Activated CD8-positive, alpha-beta memory T cell treated with anti-CD3 and anti-CD28 coated beads, Interleukin-2, amount 50 U/mL, for 1 hour (primary cell): ENCODE measurements around the gene AMIGO1.

Experiments
- DNase-seq: peaks from one replicate; pipeline ENCODE4 v3.0.0-alpha.2; 2020; ENCODE audit errors: extremely low read depth

The AMIGO1 gene

DNA sequence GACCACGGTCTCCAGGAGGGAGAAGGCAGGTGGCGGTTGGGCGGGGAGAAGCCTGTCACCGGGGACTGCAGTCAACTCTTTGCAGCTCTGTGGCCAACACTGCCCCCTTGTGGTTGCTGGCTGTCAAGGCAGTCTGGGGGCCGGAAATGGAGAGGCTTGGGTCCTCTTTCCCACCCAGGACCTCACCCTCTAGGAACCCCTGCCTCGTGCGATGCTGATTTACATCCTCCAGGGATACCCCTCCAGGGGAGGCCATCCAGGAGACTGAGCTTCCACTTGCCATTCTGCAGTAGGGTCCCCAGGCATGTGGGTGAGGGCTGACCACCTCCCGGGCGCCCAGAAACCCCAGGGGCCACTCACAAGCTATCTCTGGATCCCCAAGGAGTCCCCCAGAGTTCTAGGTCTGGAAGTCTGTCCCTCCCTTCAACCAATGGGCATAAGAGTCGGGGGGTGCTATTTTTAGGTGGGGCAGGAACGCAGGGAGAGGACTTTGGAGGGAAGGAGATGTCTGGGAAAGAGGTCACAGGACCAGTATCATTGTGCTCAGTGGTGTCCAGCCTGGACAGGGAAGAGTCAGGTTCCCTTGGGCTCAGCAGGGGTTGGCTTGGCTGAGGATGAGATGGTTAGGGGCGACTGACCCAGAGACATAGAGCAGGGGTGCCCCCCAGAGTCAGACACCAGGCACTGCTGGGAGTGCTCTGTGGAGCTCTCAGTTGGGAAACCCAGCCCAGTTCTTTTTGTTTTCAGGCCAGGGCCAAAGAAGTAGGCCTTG, 23.0 kb upstream of the AMIGO1 start:
- peak; percentile 68 for DNase-seq

DNA sequence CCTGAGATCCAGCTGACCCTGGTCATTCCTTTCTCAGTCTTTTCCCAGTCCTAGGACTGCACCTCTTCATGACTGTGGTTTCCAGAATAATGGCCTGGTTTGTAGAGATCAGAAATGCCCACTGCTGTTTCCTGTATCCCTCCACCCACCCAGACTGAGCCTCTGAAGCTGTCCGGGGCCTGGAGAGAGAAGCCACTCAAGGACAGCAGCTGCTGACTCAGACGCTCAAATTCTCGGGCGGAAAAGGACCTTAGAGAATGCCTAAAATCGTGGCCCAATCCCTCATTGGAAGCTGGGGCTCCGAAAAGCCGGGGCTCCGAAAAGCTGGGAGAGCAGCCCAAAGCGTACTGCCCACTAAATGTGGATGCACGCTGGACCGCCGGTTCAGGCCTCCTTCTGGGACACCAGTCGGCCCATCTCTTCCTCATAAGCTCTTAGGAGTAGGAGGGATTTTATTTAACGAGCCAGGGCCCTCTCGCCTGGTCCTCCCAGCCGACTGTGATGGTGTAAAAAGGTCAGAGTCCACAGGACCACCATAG, 22.4 kb upstream of the AMIGO1 start:
- DNase-seq: no peak

DNA sequence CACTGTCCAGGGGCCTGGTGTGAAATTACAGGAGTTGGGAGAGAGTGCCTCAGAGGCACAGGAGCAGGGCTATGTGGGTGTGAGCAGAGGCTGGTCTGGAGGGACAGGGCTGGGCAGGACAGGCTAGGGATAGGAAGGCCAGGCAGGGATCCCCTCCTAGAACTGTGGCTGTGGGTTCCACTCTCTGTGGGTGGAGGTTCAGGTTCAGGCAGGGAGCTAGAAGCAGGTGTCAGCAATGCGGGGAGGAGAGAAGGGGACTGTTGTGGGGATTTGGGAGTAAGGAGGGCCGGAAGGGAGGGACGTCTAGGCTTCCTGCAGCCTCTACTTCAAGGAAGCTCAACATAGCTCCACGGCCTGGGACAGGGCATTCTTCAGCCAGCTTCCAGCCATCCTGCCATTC, 21.9 kb upstream of the AMIGO1 start:
- DNase-seq: no peak

DNA sequence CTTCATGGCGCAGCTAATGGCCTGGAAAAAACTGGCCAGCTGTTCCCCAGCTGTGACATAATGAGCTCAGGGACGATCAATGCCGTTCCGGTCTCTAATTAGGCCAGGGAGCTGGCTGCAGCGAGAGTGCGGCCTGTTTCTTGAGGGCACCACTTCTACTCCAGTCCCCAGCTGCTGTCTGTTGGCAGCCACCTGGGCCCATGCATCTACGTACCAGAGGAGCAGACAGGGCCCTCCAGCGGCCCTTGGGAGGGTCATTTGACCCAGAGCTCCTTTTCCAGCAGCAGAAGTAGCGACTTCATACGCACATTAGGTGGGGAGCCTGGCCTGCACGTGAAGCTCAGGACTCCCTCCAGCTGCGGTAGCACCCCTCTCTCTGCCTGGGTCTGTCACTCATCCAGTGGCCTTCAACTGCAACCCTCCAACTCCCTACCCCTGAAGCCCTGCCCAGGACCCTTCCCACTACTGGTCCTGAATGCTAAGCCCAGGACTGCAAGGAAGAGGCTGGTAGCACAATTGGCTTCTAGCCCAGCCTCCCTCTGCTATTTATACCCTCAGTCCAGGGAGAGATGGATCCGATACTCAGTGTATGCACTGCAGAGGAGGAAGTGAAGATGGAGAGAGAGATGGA, 21.0 kb upstream of the AMIGO1 start:
- DNase-seq: no peak

DNA sequence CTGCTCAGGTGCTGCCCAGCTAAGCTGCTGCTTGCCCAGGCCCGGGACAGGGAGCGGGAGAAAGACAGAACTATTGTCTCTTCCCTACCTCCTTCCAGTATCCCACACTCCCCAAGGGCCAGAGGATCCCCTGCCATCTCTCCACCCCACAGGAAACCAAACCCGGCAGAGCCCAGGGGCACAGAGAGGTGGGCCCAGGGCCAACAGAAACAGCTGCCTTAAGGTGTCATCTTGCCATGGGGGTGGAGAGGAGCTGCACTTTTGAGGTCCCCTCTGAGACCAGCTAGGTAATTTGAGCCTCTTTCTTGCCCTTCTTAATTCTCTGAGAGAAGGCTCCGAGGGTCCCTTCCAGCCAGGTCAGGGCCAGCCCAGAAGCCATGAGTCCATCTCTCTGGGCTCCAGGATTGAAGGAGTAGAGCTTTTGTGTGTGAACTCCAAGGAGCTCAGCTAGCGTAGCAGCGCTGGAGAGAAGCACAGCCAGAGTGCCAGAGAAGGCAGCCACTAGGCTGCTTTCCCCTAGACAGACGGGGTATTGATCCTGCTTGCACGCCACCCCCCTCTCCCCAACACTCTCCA, 20.4 kb upstream of the AMIGO1 start:
- no peak for DNase-seq

DNA sequence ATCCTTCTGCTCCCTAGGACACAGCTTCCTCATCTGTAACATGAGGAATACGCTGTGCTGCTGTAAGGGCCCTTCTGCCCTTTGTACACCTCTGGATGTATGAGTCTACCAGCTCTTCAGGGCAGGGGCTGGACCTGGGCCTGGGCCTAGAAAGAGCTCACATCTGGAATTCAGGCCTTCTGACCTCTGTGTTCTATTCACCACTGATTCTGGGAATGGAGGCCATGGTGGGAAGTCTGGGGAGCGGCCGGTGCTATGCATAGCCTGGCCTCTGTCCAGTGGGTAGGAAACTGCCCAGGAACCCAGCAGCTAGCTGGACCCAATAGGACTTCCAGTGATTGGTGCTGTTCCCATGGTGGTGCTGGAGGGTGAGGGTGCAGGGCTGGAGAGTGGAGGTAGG, 19.2 kb upstream of the AMIGO1 start:
- no peak for DNase-seq

DNA sequence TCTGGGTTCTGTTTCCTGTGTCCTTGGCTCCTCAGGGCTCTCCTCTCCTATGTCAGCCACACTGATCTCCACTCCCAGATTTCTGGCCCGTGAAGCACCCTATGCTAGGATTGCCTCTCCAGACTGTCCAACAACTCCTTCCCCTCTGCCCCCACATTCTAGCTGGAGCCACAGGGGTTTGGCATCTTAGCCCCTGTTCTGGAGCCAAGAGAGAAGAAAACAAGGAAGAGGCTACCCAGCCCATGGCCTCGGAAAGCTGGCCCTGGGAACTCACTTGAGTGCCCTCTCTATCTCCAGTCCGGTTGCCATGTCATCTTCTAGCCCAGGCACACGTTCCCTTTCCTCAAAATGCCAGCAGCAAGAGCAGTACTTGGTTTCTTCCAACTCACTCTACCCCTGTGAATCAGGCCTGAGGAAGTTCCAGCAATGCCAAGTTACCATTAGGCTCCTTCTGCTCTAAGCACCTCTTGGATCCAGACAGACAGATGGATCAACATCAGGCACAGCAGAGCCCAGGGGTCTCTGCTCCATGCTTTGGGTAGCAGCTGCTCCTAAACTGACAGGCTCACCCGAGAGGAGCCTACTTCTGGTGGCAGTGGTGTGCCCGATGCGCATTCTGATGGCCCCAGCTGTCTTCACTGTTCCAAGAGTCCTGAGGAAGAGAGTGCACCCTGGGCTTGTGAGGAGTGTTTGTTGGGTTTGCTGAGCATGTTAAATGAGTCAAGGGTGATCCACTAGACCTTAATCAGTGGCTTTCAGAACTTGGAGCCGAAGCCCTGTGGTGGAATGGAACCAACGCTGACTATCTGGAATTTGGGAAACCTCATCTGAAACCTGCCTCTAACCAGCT, 18.5 kb upstream of the AMIGO1 start:
- DNase-seq: no peak

DNA sequence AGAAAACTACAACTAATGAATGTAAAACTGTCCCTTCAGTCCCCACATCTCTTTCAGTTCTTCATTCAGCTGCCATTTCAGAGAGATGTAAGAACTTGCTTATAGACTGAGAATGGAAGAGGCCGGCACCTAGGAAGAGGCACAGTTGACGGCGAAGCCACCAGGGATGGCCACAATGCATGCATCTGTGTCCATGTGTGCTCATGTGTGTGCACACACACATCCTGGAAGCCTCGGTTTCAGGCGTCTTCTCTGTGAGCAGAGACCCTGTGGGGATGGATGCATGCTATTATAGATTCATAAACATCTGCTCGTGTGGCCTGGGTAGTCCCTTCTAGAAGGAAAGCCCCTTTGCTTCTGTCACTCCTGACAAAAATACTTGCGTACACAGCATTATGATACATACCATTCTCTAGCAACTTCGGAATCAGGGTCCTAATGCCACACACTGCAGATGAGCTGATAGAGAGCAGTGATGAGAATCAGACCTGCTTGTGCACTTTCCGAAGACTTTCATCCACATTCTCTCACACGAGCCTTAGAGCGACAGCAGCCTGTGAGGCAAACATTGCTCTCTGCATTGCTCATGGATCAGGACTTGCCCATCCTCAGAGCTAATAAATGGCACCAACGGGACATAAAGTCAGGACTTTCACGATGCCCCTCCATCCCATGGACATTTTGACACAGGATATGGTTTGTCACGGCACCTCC, 17.7 kb upstream of the AMIGO1 start:
- no peak for DNase-seq

DNA sequence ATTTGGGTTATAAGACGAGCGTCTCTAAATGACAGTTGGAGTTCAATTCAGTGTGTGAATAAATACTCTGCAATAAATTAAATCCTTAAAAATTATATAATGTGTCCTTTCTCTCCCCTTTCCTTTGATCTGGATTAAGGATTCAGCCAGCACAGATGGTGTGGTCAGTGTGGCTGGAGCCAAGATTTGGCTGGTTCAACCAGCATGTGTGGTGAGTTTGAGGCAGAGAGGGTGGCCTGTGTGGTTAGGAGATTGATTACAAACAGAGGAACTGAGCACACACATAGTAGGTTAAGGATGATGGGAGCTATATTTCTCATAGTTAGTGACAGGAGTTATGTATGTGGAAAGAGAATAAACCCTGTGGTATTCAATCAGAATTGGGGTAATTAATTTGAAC, 14.2 kb upstream of the AMIGO1 start:
- DNase-seq: no peak

DNA sequence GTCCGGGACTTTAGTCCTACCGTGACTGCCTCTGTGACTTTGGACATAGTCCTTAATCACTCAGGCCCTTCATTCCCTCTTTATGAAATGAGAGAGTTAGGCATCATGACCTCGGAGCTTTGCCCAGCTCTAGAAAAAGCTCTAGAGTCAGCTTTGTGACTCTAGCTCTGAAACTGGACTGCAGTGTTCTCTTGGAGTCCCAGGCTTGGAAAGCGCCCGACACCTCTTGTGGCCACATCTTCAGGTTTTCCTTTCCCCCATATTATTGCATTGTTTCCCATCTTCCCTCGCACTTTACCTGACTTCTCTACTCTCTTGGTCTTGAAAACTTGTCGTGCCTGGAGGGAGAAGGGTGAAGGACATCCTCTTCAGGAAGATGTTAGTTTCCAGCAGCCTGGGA, 12.5 kb upstream of the AMIGO1 start:
- DNase-seq: no peak

DNA sequence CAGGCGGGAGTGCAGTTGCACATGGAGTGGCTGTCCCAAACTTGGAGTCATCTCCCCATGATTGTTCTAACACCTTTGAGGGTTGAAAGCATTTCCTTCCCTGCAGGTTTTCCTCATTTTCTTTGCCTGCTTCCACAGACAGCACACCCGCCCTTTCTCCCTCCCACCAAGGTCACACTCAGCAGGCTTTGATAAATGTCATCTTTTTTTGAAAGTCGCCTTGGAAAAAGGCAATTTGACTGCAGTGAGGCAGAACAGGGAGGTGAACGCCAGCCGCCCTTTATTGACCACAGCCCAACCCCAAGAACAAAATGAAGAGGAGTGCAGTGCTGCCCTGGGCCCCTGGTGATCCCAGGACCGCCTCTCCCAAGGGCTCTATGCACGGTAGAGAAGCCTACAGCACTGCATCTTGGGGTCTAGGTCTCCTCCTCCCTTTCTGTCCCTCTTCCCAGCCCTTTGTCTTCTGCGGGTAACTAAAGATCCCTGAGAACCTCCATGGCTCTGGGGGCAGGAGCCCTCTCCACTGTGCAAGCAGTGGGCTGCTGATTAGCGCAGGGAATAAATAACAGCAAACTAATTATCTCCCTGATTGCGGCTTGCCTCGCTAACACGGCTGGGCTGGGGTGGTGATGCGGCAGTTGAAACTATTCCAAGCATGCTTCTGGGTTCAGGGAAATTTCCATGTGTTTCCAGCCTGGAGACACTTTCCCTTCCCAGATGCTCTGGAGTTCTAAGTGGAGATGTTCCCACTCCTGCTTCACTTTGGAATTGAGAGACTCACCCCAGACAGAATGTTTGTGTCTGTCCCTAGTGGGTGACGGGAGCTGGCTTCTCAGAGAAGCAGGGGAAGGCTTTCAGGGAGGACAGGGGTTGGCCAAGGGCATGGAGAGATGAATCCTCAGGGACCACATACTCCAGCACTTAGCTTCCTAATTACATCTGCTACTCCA, 11.8 kb upstream of the AMIGO1 start:
- no peak for DNase-seq

DNA sequence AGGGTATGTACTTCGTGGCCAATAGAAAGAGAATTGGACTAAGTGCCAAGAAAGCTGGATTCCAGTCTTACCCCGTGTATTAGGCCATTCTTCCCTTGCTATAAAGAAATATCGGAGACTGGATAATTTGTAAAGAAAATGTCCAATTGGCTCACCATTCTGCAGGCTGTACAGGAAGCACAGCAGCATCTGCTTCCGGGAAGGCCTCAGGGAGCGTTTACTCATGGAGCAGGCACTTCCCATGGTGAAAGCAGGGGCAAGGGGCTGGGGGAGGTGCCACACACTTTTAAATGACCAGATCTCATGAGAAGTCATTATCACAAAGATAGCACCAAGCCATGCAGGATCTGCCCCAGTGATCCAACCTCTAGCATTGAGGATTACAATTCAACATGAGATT, 7.8 kb upstream of the AMIGO1 start:
- no peak for DNase-seq

DNA sequence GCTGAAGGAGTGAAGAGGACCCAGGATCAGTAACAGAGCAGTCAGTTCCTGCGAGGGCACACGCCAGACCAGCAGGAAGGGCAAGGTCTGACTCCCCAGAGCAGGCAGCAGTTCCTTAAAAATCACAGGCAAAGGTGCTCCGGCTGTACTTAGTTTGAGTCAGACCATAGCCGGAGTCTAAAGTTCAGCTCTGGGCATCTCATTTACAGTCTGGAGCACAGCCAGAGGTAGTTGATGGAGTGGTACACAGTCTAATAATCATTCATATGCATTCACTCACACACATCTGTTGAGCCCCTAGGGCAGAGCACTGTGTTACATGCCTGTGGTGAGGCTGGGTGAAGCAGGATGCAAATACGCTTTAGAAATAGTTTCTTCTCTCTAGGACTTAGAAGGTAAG, 7.3 kb upstream of the AMIGO1 start:
- no peak for DNase-seq

DNA sequence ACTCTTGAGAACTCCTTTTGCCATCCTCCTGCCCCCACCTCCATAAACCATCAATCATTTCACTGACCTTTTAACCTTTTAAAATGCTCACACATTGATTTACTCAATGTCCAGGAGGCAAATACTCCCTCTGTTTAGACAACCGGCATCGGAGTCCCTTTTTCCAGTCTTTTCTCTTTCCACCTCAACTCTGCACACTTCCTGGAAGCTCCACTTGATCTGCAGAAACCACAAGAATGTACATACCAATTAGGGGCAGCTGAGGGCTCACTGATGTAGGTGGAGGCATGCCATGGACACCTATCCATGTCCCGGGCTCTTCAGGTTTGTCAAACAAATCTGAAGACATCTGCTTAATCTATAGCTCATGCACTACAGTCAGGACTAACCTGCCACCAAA, 5.3 kb upstream of the AMIGO1 start:
- no peak for DNase-seq

DNA sequence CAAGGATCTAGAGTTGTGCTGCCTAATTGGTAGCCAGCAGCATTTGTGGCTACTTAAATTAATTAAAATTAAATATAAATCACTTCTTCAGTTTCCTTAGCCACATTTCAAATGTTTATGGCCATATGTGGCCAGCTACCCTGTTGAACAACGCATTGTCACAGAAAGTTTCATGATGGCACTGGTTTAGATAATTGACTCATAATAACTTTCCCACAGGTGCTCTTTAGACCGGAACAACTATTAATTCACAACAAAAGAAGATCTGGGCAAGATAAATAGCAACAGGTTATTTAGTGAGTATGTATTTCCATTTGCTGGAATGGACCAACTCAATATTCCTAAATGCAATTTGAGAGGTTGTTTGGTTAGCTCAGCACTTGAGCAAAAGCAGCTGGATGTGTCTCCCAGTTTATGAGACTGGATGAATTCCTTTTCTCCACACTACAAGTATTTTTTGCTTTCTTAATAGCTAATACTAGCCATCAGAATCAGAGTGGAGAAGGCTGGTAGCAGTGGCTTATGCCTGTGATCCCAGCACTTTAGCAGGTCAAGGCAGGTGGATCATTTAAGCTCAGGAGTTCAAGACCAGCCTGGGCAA, 3.7 kb upstream of the AMIGO1 start:
- no peak for DNase-seq

DNA sequence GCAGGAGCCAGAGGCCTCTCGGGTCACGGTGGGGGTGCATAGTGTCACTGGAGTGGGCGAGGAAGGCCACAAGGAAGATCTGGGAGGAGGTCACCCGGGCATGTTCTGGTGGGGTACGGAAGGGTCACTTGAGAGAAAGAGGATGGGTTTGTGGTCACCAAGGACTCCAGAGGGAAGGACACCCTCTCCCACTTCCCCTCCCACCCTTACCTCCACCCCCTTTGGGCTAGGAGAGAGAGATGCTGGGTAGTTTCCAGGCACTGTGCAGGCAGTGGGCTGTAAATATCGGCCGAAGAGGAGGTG, 703 bp downstream of the AMIGO1 start:
- no peak for DNase-seq

DNA sequence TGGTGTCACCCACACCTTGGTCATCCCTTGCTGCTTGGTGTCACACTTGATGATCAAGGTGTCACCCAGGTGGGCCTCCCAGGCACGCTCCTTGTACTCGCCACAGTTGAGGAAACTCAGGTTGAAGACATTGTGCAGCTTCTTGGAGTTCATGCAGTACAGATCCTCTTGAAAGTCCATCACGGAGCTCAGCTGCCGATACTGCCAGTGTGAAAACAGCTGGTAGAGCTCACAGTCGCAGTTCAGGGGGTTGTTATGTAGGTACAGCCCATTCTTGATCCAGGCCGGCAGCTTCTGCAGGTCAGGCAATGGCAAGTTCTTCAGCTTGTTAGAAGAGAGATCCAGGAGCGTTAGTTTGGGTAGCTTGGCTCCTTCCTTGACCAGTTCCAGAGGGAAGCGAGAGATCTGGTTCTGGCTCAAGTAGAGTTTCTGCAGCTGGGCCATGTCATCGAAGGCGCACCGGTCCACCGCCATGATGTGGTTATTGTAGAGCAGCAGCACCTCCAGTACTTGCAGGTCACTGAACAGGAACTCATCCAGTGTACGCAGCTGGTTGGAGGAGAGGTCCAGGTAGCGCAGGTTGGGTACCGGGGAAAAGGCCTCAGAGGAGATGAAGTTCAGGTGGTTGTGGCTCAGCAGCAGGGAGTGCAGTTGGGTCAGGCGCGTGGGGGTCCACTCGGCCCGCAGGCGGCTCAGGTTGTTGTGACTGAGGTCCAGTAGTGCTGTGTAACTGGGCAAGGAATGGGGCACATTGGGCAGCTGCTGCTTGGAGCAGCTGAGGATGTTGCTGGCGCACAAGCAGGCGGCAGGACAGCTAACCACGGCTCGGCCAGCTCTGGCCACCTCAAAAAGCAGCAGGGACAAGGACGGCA, 1.3 kb downstream of the AMIGO1 start:
- DNase-seq: no peak

DNA sequence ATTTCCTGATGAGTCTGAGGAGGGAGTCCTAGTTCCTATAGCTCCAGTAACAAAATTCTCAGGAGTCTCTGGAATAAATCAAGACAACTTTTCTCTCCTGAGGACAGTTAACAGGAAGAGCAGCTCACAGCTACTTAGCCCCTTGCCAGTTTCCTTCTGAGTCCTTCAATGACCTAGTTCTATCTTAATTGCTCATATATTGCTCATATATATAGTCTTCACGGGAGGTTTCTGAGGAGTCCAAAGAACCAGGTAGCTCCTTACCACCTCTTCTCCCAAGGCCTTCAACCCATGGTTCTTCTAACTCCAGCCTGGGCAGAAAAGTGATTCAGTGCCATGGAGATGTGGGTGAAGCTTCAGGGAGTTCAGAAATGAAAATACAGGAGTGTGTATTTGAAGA, 4.6 kb downstream of the AMIGO1 start:
- no peak for DNase-seq

DNA sequence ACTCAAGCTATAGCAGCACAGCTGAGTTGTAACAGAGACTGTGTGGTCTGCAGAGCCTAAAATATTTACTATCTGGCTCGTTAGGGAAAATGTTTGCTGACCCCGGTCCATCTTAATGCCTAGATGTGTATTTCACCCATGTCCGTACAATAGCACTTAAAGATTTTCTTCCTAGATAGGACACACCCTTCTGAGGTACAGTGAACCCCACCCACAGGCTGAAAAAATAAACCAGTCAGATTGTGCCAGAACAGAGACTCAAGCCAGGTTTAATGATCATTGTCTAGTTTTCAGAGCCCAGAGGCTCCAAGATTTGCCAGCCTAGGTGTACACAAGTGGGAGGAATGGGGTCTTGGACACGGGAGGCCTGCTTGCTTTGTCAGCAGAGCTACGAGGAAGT, 5.6 kb downstream of the AMIGO1 start:
- no peak for DNase-seq
